GM12878 (cell line): ENCODE results near the gene ZCCHC2. TPM values are rescaled to one million over a fixed set of nuclear protein-coding genes. Genes with fewer than 3 reads are reported as not detected.

Source experiments
- CREB1 ChIP-seq: IDR thresholded peaks from 2 replicates; pipeline ENCODE4 v1.6.1; 2012; ENCODE audit warnings: low read depth, mild to moderate bottlenecking, inconsistent platforms
- HDAC6 ChIP-seq: fragments of 200-600 bp; sonication (generic); IDR thresholded peaks from one replicate; pipeline ENCODE4 v1.8.0; 2017; ENCODE audit warnings: antibody characterized with exemption; ENCODE audit not compliant: unreplicated experiment
- HSF1 ChIP-seq: fragments of 150-350 bp; IDR thresholded peaks from 2 replicates; pipeline ENCODE4 v1.6.1; 2014; ENCODE audit warnings: mild to moderate bottlenecking, low read depth, low read length
- IRF4 ChIP-seq: IDR thresholded peaks from 2 replicates; pipeline ENCODE4 v1.6.1; 2011; ENCODE audit warnings: low read depth, low read length
- RELA ChIP-seq: fragments of 450-650 bp; IDR thresholded peaks from 2 replicates; pipeline ENCODE4 v1.8.0; 2014; ENCODE audit warnings: borderline replicate concordance; ENCODE audit not compliant: partially characterized antibody
- TCF12 ChIP-seq: IDR thresholded peaks from 2 replicates; pipeline ENCODE4 v1.6.1; 2011; ENCODE audit warnings: low read depth, mild to moderate bottlenecking, low read length
- ZZZ3 ChIP-seq: IDR thresholded peaks from 2 replicates; pipeline ENCODE4 v1.6.1; 2011; ENCODE audit warnings: low read depth; ENCODE audit not compliant: control insufficient read depth, insufficient read length
- polyA plus RNA-seq, 11 experiments: library from polyadenylated mRNA; depleted of rRNA in 4 of 11; unstranded in 6 of 11; stranded (reverse) in 5 of 11; fragments of >200 nt; fragmentation: Nextera tagmentation in 4 of 11; fragmentation: Illumina TruSeq in 1 of 11; extraction: Ambion mirVana in 4 of 11; extraction: Trizol in 1 of 11; gene quantifications; 1 replicate in 1 of 11; 2 replicates in 10 of 11; pipeline versions ENCODE4 v1.2.1 to v1.2.3, GENCODE V29; 2011 to 2016; ENCODE audit warnings: inconsistent platforms in 2 of 11, missing spikeins in 2 of 11, low read depth in 1 of 11
- total RNA-seq, 4 experiments: library from RNA; depleted of rRNA in 3 of 4; stranded (reverse); fragments of >200 nt in 3 of 4; fragmentation: Illumina TruSeq in 1 of 4; extraction: Trizol in 1 of 4; gene quantifications; 2 replicates each; pipeline versions ENCODE4 v1.2.1 to v1.2.3, GENCODE V29; 2013 to 2021
- TF ChIP-seq, protein P1 (sequence below): IDR thresholded peaks from 2 replicates; pipeline ENCODE4 v1.6.1; 2012; ENCODE audit warnings: improper control_type of control experiment, low read depth, low read length; ENCODE audit not compliant: insufficient replicate concordance
- TF ChIP-seq, protein P2 (sequence below): IDR thresholded peaks from 2 replicates; pipeline ENCODE4 v1.6.1; 2012; ENCODE audit warnings: low read depth, low read length, improper control_type of control experiment

ZCCHC2 gene
- total and polyA plus RNA-seq, 10 of the 15 experiments (the other 5 are each of a cell fraction or from before 2014, with no cell fraction given), result 1.7 to 17.4 (median 8.6) TPM

DNA sequence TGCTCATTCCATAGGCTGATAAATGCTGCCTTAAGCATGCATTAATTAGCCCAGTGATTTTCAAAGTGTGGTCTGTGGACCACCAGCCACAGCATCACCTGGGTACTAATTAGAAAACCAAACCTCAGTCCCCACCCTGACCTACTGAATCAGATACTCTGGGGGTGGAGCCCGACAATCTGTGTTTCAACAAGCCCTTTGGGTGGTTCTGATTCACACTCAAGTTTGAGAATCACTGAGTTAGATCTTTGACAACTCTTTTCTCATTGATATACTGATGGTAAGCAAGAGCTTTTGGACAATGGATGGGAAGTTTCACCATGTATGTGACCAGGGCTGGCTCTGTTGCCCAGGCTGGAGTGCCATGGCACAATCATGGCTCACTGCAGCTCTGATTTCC, 95.9 kb downstream of the ZCCHC2 start (continued):
- TF ChIP-seq, protein P1, sequence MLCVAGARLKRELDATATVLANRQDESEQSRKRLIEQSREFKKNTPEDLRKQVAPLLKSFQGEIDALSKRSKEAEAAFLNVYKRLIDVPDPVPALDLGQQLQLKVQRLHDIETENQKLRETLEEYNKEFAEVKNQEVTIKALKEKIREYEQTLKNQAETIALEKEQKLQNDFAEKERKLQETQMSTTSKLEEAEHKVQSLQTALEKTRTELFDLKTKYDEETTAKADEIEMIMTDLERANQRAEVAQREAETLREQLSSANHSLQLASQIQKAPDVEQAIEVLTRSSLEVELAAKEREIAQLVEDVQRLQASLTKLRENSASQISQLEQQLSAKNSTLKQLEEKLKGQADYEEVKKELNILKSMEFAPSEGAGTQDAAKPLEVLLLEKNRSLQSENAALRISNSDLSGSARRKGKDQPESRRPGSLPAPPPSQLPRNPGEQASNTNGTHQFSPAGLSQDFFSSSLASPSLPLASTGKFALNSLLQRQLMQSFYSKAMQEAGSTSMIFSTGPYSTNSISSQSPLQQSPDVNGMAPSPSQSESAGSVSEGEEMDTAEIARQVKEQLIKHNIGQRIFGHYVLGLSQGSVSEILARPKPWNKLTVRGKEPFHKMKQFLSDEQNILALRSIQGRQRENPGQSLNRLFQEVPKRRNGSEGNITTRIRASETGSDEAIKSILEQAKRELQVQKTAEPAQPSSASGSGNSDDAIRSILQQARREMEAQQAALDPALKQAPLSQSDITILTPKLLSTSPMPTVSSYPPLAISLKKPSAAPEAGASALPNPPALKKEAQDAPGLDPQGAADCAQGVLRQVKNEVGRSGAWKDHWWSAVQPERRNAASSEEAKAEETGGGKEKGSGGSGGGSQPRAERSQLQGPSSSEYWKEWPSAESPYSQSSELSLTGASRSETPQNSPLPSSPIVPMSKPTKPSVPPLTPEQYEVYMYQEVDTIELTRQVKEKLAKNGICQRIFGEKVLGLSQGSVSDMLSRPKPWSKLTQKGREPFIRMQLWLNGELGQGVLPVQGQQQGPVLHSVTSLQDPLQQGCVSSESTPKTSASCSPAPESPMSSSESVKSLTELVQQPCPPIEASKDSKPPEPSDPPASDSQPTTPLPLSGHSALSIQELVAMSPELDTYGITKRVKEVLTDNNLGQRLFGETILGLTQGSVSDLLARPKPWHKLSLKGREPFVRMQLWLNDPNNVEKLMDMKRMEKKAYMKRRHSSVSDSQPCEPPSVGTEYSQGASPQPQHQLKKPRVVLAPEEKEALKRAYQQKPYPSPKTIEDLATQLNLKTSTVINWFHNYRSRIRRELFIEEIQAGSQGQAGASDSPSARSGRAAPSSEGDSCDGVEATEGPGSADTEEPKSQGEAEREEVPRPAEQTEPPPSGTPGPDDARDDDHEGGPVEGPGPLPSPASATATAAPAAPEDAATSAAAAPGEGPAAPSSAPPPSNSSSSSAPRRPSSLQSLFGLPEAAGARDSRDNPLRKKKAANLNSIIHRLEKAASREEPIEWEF, result no peak
- TF ChIP-seq HSF1 (no peak), RELA (no peak), CREB1 (no peak), IRF4 (no peak), ZZZ3 (no peak), TCF12 (no peak), HDAC6 (no peak)
- TF ChIP-seq, protein P2, sequence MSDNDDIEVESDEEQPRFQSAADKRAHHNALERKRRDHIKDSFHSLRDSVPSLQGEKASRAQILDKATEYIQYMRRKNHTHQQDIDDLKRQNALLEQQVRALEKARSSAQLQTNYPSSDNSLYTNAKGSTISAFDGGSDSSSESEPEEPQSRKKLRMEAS, result no peak
